T follicular helper cell (primary cell): Measurements from ENCODE around the gene LRRC51.

Source experiments
- DNase-seq: peaks from one replicate; pipeline ENCODE4 v3.0.0-alpha.2; 2020; ENCODE audit warnings: low read depth
- total RNA-seq, 2 experiments: gene quantifications; one replicate each; lab custom pipeline; 2026; lab: John Stamatoyannopoulos, UW

LRRC51 gene
- 1.5 to 2.4 reads per million in 2 experiments for total RNA-seq

- DNase-seq = peak; percentile 99
Observed at GRCh38 chr11:72080326-72081183, at the start of gene LRRC51, which contains the start of gene NUMA1. LRRC51 (plus strand) TSS chr11:72080850; CDS start chr11:72089084, 8,234 bp downstream. NUMA1 (minus strand) TSS chr11:72080542; CDS start chr11:72035943, 44,599 bp downstream.

GRCh38 chr11:72036687-72037086, 44.0 kb upstream of the LRRC51 start:
- no peak for DNase-seq

- DNase-seq = no peak
Observed at GRCh38 chr11:72037554-72038311, 42.9 kb upstream of the LRRC51 start.

GRCh38 chr11:72038491-72038890, 42.2 kb upstream of the LRRC51 start:
- DNase-seq = no peak

GRCh38 chr11:72039031-72039855, 41.4 kb upstream of the LRRC51 start:
- DNase-seq = no peak

GRCh38 chr11:72039856-72040401, 40.7 kb upstream of the LRRC51 start:
- DNase-seq = no peak

- peak; percentile 77 for DNase-seq
Observed at GRCh38 chr11:72040491-72041363, 39.9 kb upstream of the LRRC51 start.

- peak; percentile 9 for DNase-seq
Observed at GRCh38 chr11:72041364-72042063, 39.1 kb upstream of the LRRC51 start.

- DNase-seq = no peak
Observed at GRCh38 chr11:72042064-72042745, 38.4 kb upstream of the LRRC51 start.

GRCh38 chr11:72045849-72046248, 34.8 kb upstream of the LRRC51 start:
- DNase-seq = no peak

GRCh38 chr11:72048766-72049460, 31.7 kb upstream of the LRRC51 start:
- no peak for DNase-seq

- no peak for DNase-seq
Observed at GRCh38 chr11:72058416-72059034, 22.1 kb upstream of the LRRC51 start.

GRCh38 chr11:72061739-72062396, 18.8 kb upstream of the LRRC51 start:
- DNase-seq = no peak

- DNase-seq = no peak
Observed at GRCh38 chr11:72066855-72067254, 13.8 kb upstream of the LRRC51 start.

GRCh38 chr11:72067266-72067665, 13.4 kb upstream of the LRRC51 start:
- no peak for DNase-seq

- no peak for DNase-seq
Observed at GRCh38 chr11:72067676-72068075, 13.0 kb upstream of the LRRC51 start.

- no peak for DNase-seq
Observed at GRCh38 chr11:72069200-72069599, 11.4 kb upstream of the LRRC51 start.

- no peak for DNase-seq
Observed at GRCh38 chr11:72069787-72070251, 10.8 kb upstream of the LRRC51 start.
